SK-N-MC (cell line): ENCODE data around the gene ZNF732.

Source experiments
- EZH2 ChIP-seq: fragments of 200-600 bp; sonication (generic); IDR thresholded peaks from one replicate; pipeline ENCODE4 v1.6.1; 2017; ENCODE audit warnings: antibody characterized with exemption
- POLR2AphosphoS5 ChIP-seq: IDR thresholded peaks from 2 replicates; pipeline ENCODE4 v1.6.1; 2012; ENCODE audit warnings: mild to moderate bottlenecking, low read depth, low read length, borderline replicate concordance

GRCh38 chr4:336099-336892, 31.0 kb upstream of the ZNF732 start:
- TF ChIP-seq EZH2 (no peak), POLR2AphosphoS5 (no peak)
